Tibial nerve (tissue), 4 donors: Measurements from ENCODE around the gene DHRS1.

Experiments used
- EP300 ChIP-seq, 2 donors: sonication (generic); formaldehyde crosslinking; IDR thresholded peaks; one replicate each; pipeline ENCODE4 v1.6.1; 2017; ENCODE audit warnings: antibody characterized with exemption in 2 of 2, mild to moderate bottlenecking in 1 of 2
- TF ChIP-seq, protein P1 (sequence below), 5 experiments: fragments of 200-600 bp in 3 of 5; fragments of 450-650 bp in 2 of 5; sonication (generic) in 3 of 5; IDR thresholded peaks; one replicate each; pipeline ENCODE4 v1.5.1; 2016 to 2019; ENCODE audit warnings: antibody characterized with exemption in 5 of 5, mild to moderate bottlenecking in 3 of 5, moderate library complexity in 2 of 5

DNA sequence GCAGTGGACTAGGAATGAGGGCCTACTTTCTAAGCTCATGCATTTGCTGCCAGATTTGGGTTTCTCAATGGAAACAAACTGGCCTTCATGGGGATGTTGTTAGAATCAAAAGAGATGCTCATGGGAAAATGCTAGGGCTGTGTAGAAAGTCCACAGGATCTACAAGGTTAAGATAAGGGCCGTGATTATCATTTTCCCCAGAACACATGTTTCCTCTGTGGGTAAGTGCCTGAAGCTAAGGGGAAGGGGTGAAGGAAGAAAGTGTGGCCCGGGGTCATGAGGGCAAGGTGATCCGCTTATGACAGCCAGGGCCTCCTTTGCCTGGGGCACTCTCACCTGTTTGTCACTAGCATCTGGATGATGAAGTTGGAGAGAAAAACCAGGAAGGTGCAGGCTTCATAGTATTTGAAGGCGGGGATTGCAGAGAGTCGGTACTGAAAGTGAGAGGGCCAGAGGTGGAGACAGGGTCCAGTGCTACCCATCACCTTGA is 25.5 kb upstream of the DHRS1 start:
- TF ChIP-seq, protein P1, sequence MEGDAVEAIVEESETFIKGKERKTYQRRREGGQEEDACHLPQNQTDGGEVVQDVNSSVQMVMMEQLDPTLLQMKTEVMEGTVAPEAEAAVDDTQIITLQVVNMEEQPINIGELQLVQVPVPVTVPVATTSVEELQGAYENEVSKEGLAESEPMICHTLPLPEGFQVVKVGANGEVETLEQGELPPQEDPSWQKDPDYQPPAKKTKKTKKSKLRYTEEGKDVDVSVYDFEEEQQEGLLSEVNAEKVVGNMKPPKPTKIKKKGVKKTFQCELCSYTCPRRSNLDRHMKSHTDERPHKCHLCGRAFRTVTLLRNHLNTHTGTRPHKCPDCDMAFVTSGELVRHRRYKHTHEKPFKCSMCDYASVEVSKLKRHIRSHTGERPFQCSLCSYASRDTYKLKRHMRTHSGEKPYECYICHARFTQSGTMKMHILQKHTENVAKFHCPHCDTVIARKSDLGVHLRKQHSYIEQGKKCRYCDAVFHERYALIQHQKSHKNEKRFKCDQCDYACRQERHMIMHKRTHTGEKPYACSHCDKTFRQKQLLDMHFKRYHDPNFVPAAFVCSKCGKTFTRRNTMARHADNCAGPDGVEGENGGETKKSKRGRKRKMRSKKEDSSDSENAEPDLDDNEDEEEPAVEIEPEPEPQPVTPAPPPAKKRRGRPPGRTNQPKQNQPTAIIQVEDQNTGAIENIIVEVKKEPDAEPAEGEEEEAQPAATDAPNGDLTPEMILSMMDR (IDR thresholded peaks at IDR 0.05), result no peak
- no peak for TF ChIP-seq EP300 (IDR thresholded peaks at IDR 0.05)
